ENCODE results near the gene CCDC134.
A peak's percentile ranks its signal among the peaks of the same experiment; 100 is the strongest.
"Not testable (repeated sequence)": the region's sequence is repeated elsewhere in the genome, so short reads cannot be mapped to it uniquely, and the experiment has no call there.

Gene CCDC134

GRCh38 chr22:41828516-41828915 lies 28.0 kb downstream of the CCDC134 start:
- Histone ChIP-seq H3K4me1 (ENCODE audit: insufficient read depth, low read length) (peaks cover 12% of the 10 kb centered on the region), H3K27me3 (ENCODE audit: insufficient read depth, low read length) (no peaks in the 10 kb centered on the region), H3K9ac (ENCODE audit: low read depth, low read length) (no peak overlapping the region), H3K4me3 (ENCODE audit: low read length) (no peak overlapping the region), H3K36me3 (ENCODE audit: insufficient read depth, low read depth, low read length) (peaks cover 5% of the 10 kb centered on the region; the same call in 1 of the 2 replicates), H3K9me3 (ENCODE audit: insufficient read depth, low read depth, low read length) (no peaks in the 10 kb centered on the region), H3K27ac (ENCODE audit: low read length) (no peak overlapping the region)

DNA sequence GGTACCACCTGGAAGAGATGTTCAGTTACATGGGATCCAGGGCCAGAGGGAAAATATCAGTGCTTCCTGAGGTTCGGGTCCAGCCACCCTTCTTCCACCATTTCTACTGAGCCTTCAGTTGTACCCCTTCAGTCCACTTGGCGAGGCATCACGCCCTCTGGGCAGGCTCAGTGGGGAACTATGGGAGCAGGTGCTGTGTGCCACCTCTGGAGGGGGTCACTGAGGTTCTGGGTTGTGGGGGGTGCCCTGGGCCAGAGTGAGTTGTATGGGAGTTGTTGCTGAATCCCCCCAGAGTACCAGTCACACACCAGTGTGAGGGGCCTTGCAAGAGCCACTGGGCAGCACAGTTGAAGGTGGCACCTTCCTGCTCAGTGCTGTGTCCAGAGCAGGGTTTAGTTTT lies 29.7 kb downstream of the CCDC134 start:
- Histone ChIP-seq H3K9ac (ENCODE audit: low read depth, low read length) (no peak overlapping the region), H3K4me1 (ENCODE audit: insufficient read depth, low read length) (peaks cover 12% of the 10 kb centered on the region; the same call in 1 of the 2 replicates), H3K27me3 (ENCODE audit: insufficient read depth, low read length) (no peaks in the 10 kb centered on the region), H3K4me3 (ENCODE audit: low read length) (no peak overlapping the region), H3K9me3 (ENCODE audit: insufficient read depth, low read depth, low read length) (no peaks in the 10 kb centered on the region), H3K27ac (ENCODE audit: low read length) (no peak overlapping the region), H3K36me3 (ENCODE audit: insufficient read depth, low read depth, low read length) (peaks cover 5% of the 10 kb centered on the region; the same call in 1 of the 2 replicates)

DNA sequence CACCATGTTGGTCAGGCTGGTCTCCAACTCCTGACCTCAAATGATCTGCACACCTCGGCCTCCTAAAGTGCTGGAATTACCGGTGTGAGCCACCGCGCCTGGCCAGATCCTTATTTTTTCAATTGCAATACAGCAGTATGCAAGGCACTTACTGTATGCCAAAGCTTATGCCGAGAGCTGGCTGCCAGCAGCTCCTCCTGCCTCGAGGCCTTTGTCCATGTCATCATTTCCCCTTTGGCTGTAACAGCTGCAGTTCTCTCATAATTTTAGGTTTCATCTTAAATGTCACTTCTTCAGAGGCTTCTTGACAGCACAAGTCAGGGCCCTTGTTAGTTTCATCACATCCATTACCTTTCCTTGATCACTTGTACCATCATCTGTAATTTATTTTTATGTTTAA lies 30.9 kb downstream of the CCDC134 start:
- H3K9me3 ChIP-seq (ENCODE audit: insufficient read depth, low read depth, low read length): no peaks in the 10 kb centered on the region
- peak overlapping the region; percentile 84; the same call in 1 of the 2 replicates for H3K9ac ChIP-seq (ENCODE audit: low read depth, low read length)
- H3K36me3 ChIP-seq (ENCODE audit: insufficient read depth, low read depth, low read length): peaks cover 9% of the 10 kb centered on the region
- H3K27ac ChIP-seq (ENCODE audit: low read length): peak overlapping the region; percentile 84
- peak overlapping the region; percentile 63; the same call in 1 of the 2 replicates for H3K4me3 ChIP-seq (ENCODE audit: low read length)
- no peaks in the 10 kb centered on the region for H3K27me3 ChIP-seq (ENCODE audit: insufficient read depth, low read length)
- peaks cover 11% of the 10 kb centered on the region; the same call in 1 of the 2 replicates for H3K4me1 ChIP-seq (ENCODE audit: insufficient read depth, low read length)

DNA sequence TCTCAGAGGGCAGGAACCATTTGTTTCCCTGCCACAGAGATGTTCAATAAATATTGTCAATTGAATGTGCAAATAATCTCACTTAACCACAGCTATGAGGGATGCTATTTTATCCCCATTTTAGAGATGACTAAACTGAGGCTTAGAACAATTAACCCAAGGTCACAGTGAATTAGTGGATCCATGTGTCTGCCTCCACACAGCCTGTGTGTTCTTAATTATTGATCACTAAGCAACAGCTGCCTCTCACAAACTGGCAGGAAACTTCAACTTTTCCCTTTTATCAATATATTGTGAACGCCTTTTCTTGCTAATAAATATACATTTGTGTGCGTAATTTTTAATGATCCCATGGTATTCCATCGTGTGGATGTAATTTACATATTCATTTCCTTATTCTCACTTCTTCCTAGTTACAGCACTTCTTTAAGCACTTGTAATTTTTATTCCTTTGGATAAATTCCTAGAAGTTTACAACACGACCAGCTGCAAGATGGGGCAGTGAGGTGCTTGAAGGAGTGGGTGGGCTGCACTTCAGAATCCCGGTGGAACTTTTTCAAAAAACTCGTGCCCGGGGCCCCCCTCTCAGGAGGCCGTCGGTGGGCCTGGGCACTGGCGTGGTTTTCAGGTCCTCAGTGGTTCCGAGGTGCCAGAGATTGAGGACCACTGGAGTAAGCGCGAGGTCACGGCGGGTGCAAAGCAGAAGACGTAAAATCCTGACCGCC lies 31.5 kb downstream of the CCDC134 start:
- H3K36me3 ChIP-seq (ENCODE audit: insufficient read depth, low read depth, low read length): peaks cover 15% of the 10 kb centered on the region
- H3K9ac ChIP-seq (ENCODE audit: low read depth, low read length): peak overlapping the region; percentile 84; the same call in 1 of the 2 replicates
- no peaks in the 10 kb centered on the region for H3K9me3 ChIP-seq (ENCODE audit: insufficient read depth, low read depth, low read length)
- peaks cover 7% of the 10 kb centered on the region; the same call in 1 of the 2 replicates for H3K4me1 ChIP-seq (ENCODE audit: insufficient read depth, low read length)
- no peaks in the 10 kb centered on the region for H3K27me3 ChIP-seq (ENCODE audit: insufficient read depth, low read length)
- peak overlapping the region; percentile 84 for H3K27ac ChIP-seq (ENCODE audit: low read length)
- peak overlapping the region; percentile 63 for H3K4me3 ChIP-seq (ENCODE audit: low read length)

DNA sequence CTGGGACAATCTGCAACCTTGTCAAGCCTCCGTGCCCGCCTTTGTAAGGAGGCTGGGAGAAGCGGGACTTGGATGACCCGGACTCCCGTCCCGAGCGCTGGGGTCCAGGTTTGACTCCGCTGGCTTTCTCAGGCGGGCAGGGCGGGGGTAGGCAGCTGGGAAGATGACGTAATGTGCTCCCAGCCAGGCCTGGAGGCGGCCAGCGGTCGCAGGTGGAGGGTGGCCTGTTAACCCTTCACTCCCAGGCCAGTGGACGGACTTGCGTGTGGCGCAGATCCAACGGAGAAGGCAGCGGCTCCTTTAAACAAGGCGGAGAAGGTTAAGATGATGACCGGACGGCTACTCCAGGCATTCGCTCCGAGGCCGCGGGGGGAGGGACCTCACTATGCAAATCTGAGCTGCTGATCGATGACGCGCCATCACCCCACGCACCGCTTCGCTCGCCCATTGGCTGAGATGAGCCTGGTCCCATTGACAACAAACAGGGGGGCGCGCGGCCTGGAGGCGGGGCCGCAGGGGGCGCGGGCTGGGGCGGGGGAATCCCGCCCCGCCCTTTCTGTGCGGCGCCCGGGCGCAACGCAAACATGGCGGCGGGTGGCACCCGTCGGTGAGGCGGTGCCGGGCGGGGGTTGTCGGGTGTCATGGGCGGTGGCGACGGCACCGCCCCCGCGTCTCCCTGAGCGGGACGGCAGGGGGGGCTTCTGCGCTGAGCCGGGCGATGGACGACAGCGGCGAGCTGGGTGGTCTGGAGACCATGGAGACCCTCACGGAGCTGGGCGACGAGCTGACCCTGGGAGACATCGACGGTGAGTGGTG lies 32.3 kb downstream of the CCDC134 start, which contains the start of gene SREBF2:
TSS of gene SREBF2 (plus strand) at position 553 of the 816 bp plus-strand sequence. CDS start at position 719, 166 bp downstream.
- H3K4me3 ChIP-seq (ENCODE audit: low read length): peak within 1 kb of the TSS; percentile 97
- H3K36me3 ChIP-seq (ENCODE audit: insufficient read depth, low read depth, low read length): peaks cover 17% of the 10 kb centered on the region
- peaks cover 7% of the 10 kb centered on the region; the same call in 1 of the 2 replicates for H3K4me1 ChIP-seq (ENCODE audit: insufficient read depth, low read length)
- peak within 1 kb of the TSS; percentile 86 for H3K9ac ChIP-seq (ENCODE audit: low read depth, low read length)
- no peaks in the 10 kb centered on the region for H3K27me3 ChIP-seq (ENCODE audit: insufficient read depth, low read length)
- H3K27ac ChIP-seq (ENCODE audit: low read length): peak within 1 kb of the TSS; percentile 84
- H3K9me3 ChIP-seq (ENCODE audit: insufficient read depth, low read depth, low read length): no peaks in the 10 kb centered on the region

- Histone ChIP-seq H3K9ac (ENCODE audit: low read depth, low read length) (peak overlapping the region; percentile 86), H3K36me3 (ENCODE audit: insufficient read depth, low read depth, low read length) (peaks cover 24% of the 10 kb centered on the region), H3K27me3 (ENCODE audit: insufficient read depth, low read length) (no peaks in the 10 kb centered on the region), H3K4me3 (ENCODE audit: low read length) (peak overlapping the region; percentile 97), H3K27ac (ENCODE audit: low read length) (peak overlapping the region; percentile 60), H3K4me1 (ENCODE audit: insufficient read depth, low read length) (peaks cover 7% of the 10 kb centered on the region; the same call in 1 of the 2 replicates), H3K9me3 (ENCODE audit: insufficient read depth, low read depth, low read length) (no peaks in the 10 kb centered on the region)
These were observed 33.0 kb downstream of the CCDC134 start for GRCh38 chr22:41833369-41834004.

- Histone ChIP-seq H3K9me3 (ENCODE audit: insufficient read depth, low read depth, low read length) (no peaks in the 10 kb centered on the region), H3K27ac (ENCODE audit: low read length) (peak overlapping the region; percentile 60), H3K36me3 (ENCODE audit: insufficient read depth, low read depth, low read length) (peaks cover 31% of the 10 kb centered on the region), H3K4me3 (ENCODE audit: low read length) (peak overlapping the region; percentile 97), H3K4me1 (ENCODE audit: insufficient read depth, low read length) (peaks cover 7% of the 10 kb centered on the region; the same call in 1 of the 2 replicates), H3K27me3 (ENCODE audit: insufficient read depth, low read length) (no peaks in the 10 kb centered on the region), H3K9ac (ENCODE audit: low read depth, low read length) (peak overlapping the region; percentile 86)
These were observed 33.8 kb downstream of the CCDC134 start for GRCh38 chr22:41834005-41834944.

- not testable (repeated sequence) for H3K4me1 ChIP-seq (ENCODE audit: insufficient read depth, low read length); H3K9ac ChIP-seq (ENCODE audit: low read depth, low read length)
These were observed 35.0 kb downstream of the CCDC134 start for GRCh38 chr22:41835462-41835861.

DNA sequence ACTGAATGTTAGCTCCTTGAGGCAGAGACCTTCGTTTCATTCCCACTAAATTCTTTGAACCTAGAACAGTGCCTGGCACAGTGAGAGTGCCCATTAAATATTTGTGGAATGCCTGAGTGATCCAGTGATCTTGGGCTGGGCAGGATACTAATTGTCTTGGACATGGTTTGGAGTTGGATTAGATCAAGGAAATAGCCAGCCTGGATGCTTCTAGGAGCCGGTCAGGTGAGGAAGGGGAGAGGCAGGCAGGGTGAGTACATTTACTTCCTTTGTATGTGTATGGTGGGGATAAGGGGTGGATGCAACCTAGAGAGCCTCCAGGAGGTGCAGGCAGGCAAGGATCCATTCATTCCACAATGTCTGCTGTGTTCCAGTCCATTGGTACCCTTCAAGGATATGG lies 36.1 kb downstream of the CCDC134 start:
- no peak overlapping the region for H3K4me3 ChIP-seq (ENCODE audit: low read length)
- no peaks in the 10 kb centered on the region for H3K9me3 ChIP-seq (ENCODE audit: insufficient read depth, low read depth, low read length)
- no peaks in the 10 kb centered on the region for H3K27me3 ChIP-seq (ENCODE audit: insufficient read depth, low read length)
- no peak overlapping the region for H3K9ac ChIP-seq (ENCODE audit: low read depth, low read length)
- H3K27ac ChIP-seq (ENCODE audit: low read length): no peak overlapping the region
- peaks cover 8% of the 10 kb centered on the region; the same call in 1 of the 2 replicates for H3K4me1 ChIP-seq (ENCODE audit: insufficient read depth, low read length)
- H3K36me3 ChIP-seq (ENCODE audit: insufficient read depth, low read depth, low read length): peaks cover 50% of the 10 kb centered on the region

More at GRCh38 chr22:41835462-41835861, 35.0 kb downstream of the CCDC134 start:
- H3K36me3 ChIP-seq (ENCODE audit: insufficient read depth, low read depth, low read length): peaks cover 39% of the 10 kb centered on the region
- not testable (repeated sequence) for H3K9me3 ChIP-seq (ENCODE audit: insufficient read depth, low read depth, low read length); H3K27me3 ChIP-seq (ENCODE audit: insufficient read depth, low read length); H3K4me3 ChIP-seq (ENCODE audit: low read length); H3K27ac ChIP-seq (ENCODE audit: low read length)

GRCh38 chr22:41838842-41839618 lies 38.6 kb downstream of the CCDC134 start:
- Histone ChIP-seq H3K27ac (ENCODE audit: low read length) (no peak overlapping the region), H3K9me3 (ENCODE audit: insufficient read depth, low read depth, low read length) (no peaks in the 10 kb centered on the region), H3K9ac (ENCODE audit: low read depth, low read length) (no peak overlapping the region), H3K36me3 (ENCODE audit: insufficient read depth, low read depth, low read length) (peaks cover 69% of the 10 kb centered on the region), H3K27me3 (ENCODE audit: insufficient read depth, low read length) (no peaks in the 10 kb centered on the region), H3K4me3 (ENCODE audit: low read length) (no peak overlapping the region), H3K4me1 (ENCODE audit: insufficient read depth, low read length) (peaks cover 8% of the 10 kb centered on the region)
